Activated naive CD4-positive, alpha-beta T cell treated with anti-CD3 and anti-CD28 coated beads, Interleukin-2, amount 50 U/mL, for 24 hours (primary cell): ENCODE data around the gene WNT7B.

Experiments
- H3K27ac Mint-ChIP-seq: one replicate; pipeline ENCODE4 v1.8.0; 2021; ENCODE audit warnings: mild to moderate bottlenecking, mixed read lengths
- H3K27me3 Mint-ChIP-seq: one replicate; pipeline ENCODE4 v1.8.0; 2021; ENCODE audit warnings: mixed read lengths
- H3K36me3 Mint-ChIP-seq: one replicate; pipeline ENCODE4 v1.8.0; 2021; ENCODE audit warnings: mixed read lengths
- H3K4me1 Mint-ChIP-seq: one replicate; pipeline ENCODE4 v1.8.0; 2021; ENCODE audit warnings: mixed read lengths
- H3K4me3 Mint-ChIP-seq: one replicate; pipeline ENCODE4 v1.8.0; 2021; ENCODE audit warnings: mild to moderate bottlenecking, mixed read lengths
- H3K9me3 Mint-ChIP-seq: one replicate; pipeline ENCODE4 v1.8.0; 2021; ENCODE audit warnings: mixed read lengths

Gene WNT7B

DNA sequence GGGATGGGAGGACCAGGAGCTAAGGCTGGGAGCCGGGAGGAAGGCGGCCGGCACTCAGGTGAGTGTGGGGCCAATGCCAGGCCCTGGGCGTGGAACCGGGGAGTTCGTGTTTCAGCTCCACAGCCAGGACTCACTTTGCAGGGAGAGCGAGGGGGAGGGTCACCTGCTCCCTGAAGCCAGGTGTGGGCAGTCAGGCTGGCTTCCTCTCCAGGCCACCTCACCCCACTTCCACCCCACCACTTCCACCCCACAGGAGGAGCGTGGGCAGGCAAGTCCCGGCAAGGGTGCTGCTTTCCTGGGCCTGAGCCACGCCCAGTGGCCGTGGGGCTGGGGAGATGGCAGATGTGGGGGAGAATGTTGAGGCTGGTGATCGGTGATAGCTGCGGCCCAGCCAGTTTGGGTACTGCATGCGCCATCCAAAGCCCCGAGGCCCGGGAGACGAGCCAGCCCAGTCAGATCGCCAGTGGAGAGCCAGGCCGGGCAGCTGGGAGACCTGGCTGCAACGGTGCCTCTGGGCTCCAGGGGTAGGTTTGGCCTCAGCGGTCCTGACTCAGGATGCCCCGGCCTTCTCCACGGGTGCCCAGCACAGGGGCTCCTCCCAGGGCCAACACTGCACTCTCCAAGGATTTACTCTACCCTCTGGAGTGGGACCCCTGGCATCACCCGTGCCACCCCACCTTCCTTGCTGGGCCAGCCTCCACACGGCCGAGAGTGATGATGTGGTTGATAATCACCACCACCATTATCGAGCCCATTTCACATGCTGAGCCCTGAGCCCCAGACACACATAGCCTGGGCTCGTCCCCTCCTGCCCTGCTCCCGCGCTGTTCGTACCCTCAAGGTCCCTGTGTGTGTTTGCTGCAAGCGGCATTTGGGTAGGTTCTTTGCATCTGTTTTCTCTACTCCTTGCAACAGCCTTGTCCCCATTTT lies 93.8 kb downstream of the WNT7B start:
- H3K4me1 Mint-ChIP-seq = no peaks in the 10 kb centered on the region
- H3K36me3 Mint-ChIP-seq = no peaks in the 10 kb centered on the region
- H3K27ac Mint-ChIP-seq = no peak overlapping the region
- H3K27me3 Mint-ChIP-seq = peaks cover 21% of the 10 kb centered on the region
- no peak overlapping the region for H3K4me3 Mint-ChIP-seq
- no peaks in the 10 kb centered on the region for H3K9me3 Mint-ChIP-seq

DNA sequence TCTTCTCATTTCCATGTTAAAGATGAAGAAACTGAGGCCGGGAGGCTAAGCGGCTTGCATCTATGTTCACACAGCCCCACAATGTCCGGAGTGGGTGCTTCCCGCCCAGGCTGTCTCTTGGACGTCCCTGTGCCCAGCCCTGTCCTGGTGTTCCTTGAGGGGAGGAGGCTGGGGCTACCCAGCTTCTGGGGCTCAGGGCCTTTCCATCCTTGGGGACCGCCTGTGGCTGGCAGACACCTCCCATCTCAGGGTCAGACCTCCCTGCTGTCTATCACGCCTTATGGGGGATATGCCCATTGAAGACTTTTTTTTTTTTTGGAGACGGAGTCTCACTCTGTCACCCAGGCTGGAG lies 95.5 kb downstream of the WNT7B start:
- no peak overlapping the region for H3K4me3 Mint-ChIP-seq
- H3K27me3 Mint-ChIP-seq = peaks cover 21% of the 10 kb centered on the region
- no peaks in the 10 kb centered on the region for H3K9me3 Mint-ChIP-seq
- no peaks in the 10 kb centered on the region for H3K4me1 Mint-ChIP-seq
- H3K36me3 Mint-ChIP-seq = no peaks in the 10 kb centered on the region
- H3K27ac Mint-ChIP-seq = no peak overlapping the region

DNA sequence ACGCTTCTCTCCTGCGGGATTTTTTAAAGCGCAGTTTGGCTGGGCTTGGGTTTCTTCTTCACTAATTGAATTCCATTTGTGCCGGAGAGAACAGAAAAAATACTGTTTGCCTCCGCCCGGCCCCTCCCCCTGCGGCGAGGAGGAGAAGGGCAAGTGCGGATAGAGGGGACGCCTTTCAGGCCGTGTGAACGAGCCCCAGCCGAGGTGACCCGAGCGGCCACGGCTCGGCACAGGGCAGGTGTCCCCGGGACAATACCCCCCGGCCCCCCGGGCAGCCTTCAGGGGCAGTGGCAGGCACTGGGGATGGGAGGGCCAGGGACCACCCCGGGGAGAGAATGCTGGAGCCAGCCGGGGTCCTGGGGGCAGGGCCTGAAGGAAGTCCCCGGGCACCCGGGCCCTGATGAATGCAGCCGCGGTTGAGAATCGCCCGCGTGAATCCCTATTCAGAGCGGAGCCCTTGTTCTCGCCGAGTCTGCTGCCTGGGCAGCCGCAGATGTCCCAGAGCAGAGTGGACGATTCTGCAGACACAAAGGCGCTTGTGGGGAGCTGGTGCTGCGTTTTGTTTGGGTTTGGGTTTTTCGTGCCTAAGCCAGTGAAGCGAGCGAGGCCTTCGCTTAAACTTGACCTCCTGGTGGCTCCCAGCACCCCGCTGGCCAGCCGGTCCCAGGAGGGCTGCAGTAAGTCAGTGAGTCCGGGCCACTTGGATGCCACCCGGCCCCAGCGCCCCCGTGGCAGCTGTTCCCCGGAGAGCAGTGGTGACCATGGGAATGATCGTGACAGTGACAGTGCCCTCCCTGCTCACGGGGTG lies 96.0 kb downstream of the WNT7B start:
- H3K36me3 Mint-ChIP-seq = no peaks in the 10 kb centered on the region
- no peak overlapping the region for H3K27ac Mint-ChIP-seq
- H3K4me1 Mint-ChIP-seq = no peaks in the 10 kb centered on the region
- peaks cover 21% of the 10 kb centered on the region for H3K27me3 Mint-ChIP-seq
- no peak overlapping the region for H3K4me3 Mint-ChIP-seq
- no peaks in the 10 kb centered on the region for H3K9me3 Mint-ChIP-seq

DNA sequence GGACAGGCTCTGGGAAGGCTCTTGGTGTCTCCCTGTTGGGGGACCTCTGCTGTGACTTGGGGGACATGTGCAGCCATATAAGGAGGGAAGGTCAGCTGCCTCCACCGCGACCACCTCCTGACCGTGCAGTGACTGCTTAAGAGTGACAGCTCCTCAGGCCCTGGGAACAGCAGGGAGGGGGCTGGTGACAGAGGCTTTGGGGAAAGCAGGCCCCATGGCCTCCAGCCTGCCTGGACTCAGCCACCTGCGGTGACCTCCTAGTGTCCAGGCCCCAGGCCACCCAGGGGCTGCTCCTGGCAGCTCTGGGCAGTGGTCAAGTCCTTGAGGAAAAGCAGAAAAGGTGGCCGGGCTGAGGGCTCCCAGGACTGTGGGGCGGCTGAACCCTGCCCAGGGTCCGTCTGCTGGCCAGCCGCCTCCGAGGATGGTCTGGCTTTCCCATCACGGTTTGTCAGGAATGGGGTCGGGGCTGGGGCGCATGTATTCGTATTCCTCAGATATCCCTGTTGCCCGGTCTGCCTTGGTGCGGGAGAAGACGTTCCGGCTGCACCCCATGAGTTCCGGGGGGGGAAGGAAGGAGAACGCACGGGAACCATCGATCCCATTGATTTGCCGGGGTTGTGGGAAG lies 96.8 kb downstream of the WNT7B start:
- H3K4me3 Mint-ChIP-seq = no peak overlapping the region
- no peaks in the 10 kb centered on the region for H3K36me3 Mint-ChIP-seq
- peaks cover 21% of the 10 kb centered on the region for H3K27me3 Mint-ChIP-seq
- H3K9me3 Mint-ChIP-seq = no peaks in the 10 kb centered on the region
- H3K4me1 Mint-ChIP-seq = no peaks in the 10 kb centered on the region
- no peak overlapping the region for H3K27ac Mint-ChIP-seq

DNA sequence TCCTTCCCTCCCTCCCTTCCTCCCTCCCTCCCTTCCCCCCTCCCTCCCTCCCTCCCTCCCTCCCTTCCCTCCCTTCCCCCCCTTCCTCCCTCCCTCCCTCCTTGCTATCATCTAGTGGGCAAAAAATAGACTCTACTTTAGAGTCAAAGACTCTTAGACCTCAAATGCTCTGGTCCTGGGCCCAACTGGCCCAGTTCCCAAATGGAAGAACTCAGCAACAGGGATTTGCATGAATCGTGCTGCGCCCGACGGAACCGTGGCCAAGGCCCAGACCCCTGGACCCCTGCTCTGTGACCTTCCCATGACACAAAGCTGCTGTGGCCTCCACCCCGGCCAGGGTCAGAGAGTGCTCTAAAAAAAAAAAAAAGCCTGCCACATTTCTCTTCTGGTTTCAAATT lies 97.4 kb downstream of the WNT7B start:
- H3K4me3 Mint-ChIP-seq = no peak overlapping the region

DNA sequence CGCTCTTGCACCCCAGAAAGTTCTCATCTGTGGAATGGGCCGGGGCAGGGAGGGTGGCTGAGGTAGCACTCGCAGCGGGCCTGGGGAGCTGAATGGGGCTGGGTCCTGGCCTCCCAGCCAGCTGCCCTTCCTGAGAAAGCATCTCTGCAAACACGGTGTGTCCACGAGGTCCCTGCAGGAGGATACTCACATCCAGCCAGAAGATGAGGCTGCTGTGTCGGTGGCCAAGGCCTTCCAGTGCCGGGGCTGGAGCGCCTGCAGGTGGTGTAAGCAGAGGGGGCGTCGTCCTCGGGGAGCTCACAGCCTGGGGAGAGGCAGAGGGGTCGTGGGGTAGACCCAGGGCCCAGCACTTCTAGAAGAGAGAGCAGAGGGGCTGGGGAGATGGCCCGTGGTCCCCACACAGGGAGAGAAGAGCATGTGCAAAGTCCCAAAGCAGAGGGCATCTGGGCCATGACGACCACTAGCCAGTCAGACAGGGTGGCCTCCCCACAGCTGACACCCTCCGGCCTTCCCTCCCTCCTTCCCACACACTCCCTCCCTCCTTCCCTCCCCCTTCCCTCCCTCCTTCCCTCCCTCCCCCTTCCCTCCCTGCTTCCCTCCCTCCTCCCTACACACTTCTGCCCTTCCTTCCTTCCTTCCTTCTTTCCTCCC lies 97.9 kb downstream of the WNT7B start:
- no peaks in the 10 kb centered on the region for H3K36me3 Mint-ChIP-seq
- H3K27me3 Mint-ChIP-seq = peaks cover 19% of the 10 kb centered on the region
- H3K4me1 Mint-ChIP-seq = no peaks in the 10 kb centered on the region
- H3K4me3 Mint-ChIP-seq = no peak overlapping the region
- H3K9me3 Mint-ChIP-seq = no peaks in the 10 kb centered on the region
- H3K27ac Mint-ChIP-seq = no peak overlapping the region

More for the DNA sequence above, 97.4 kb downstream of the WNT7B start:
- H3K4me1 Mint-ChIP-seq = no peaks in the 10 kb centered on the region
- no peaks in the 10 kb centered on the region for H3K9me3 Mint-ChIP-seq
- no peak overlapping the region for H3K27ac Mint-ChIP-seq
- no peaks in the 10 kb centered on the region for H3K36me3 Mint-ChIP-seq
- peaks cover 19% of the 10 kb centered on the region for H3K27me3 Mint-ChIP-seq

DNA sequence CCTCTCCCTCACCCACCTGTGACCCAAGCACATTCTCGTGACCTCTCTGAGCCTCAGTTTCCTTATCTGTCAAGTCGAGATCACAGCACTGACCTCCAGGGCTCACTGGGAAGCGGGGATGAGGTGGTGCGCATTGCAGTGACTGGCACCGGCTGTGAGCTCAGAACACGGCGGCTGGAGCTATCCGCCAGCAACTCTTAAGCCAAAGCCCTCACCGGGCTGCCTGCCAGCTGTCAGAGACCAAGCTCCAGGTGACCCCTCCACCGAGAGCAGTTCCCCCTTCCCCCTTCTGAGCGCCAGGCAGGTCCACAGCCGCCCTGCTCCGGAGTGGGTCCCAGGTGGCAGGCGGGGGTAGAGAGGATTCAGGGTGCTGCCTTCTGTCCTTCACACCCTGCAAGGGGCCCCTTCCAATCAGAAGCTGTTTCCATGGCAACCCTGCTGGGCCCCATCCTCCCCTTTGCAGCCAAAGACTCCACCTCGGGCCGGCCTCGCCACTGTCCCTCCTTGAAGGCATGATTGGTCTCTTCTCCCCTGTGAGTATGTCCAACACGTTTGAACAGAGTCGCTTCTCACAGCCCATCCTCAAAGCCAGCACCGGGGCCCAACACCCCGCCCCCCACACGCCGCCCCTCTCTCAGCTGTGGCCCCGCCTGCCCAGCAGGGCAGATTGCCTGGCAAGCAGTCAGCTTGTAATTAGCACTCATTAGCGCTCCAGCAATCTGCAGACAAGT lies 98.7 kb downstream of the WNT7B start:
- Mint-ChIP-seq H3K27ac (no peak overlapping the region), H3K4me1 (no peaks in the 10 kb centered on the region), H3K27me3 (peaks cover 16% of the 10 kb centered on the region), H3K36me3 (no peaks in the 10 kb centered on the region), H3K4me3 (no peak overlapping the region), H3K9me3 (peaks cover 2% of the 10 kb centered on the region)

DNA sequence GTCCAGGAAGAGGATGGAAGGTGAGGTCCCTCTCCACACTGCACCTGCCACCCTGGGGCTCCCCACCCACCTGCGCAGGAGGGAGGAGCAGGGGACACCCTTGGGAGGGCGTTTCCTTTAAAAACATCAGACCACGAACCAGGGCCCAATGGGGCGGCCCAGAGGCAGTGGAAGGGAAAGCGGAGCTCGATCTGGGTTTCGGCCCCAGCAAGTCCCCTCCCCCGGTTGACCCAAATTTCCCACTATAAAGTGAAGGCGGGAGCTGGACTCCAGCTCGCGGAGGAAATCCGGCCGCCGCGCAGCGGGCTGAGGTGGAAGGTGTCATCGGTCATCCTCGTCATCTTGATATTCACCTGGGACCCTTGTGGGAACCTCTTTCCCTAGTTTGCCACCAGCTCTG lies 99.3 kb downstream of the WNT7B start:
- Mint-ChIP-seq H3K4me1 (no peaks in the 10 kb centered on the region), H3K9me3 (peaks cover 8% of the 10 kb centered on the region), H3K27ac (no peak overlapping the region), H3K27me3 (peaks cover 16% of the 10 kb centered on the region), H3K4me3 (no peak overlapping the region), H3K36me3 (peaks cover 3% of the 10 kb centered on the region)

DNA sequence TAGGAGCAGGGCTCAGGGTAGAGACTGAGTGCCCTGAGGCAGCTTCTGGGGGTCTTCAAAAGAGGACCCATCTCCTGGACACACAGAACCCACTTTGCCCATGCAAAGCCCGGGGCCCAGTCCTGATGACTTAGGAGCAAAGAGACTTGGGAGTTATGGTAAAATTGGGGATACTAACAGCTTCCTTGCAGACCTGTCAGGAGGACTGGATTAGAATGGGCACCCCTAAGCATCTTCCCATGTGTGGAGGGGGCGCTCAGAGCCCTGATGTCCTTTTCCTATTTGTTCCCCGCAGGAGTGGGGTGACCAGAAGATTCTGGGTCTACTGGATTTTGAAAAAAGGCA lies 100.0 kb downstream of the WNT7B start:
- Mint-ChIP-seq H3K9me3 (peaks cover 11% of the 10 kb centered on the region), H3K27ac (no peak overlapping the region), H3K4me1 (no peaks in the 10 kb centered on the region), H3K27me3 (peaks cover 13% of the 10 kb centered on the region), H3K36me3 (peaks cover 4% of the 10 kb centered on the region), H3K4me3 (no peak overlapping the region)

DNA sequence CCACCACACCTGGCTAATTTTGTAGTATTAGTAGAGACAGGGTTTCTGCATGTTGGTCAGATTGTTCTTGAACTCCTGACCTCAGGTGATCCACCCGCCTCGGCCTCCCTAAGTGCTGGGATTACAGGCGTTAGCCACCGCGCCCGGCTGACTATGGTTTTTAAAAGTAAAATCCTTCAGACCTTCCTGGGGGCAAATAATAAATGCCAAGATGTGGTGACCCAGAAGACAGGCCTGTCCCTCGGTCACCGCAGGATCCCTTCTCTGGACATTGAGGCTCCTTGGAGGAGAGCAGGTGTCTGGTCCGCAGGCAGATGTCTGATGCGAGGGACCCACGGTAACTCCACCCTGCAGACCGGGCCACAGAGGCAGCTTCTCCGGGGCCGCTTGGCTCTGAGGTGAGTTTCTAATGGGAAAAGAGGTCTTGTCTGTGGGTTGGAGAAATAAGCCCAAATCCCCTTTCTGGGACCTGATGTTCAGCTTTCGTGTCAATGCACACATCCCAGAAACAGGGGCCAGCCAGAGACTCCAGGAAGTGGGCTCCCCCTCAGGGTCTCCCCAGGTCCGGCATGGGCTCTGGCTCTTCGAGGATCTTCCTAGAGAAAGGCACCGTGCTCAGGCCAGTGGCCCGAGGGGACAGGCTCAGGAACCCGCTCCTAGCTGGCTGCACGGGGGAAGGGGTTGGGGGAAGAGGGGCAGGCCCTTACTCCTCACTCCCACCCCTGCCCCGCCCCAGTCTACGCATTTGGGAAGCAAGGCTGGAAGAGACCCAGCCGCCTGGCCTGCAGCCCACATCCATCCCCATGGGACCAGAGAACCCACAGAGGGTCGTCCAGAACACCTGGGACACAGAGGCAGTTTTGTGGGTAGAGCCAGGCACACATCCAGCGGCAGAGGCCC lies 100.6 kb downstream of the WNT7B start:
- H3K36me3 Mint-ChIP-seq = peaks cover 4% of the 10 kb centered on the region
- no peaks in the 10 kb centered on the region for H3K4me1 Mint-ChIP-seq
- no peak overlapping the region for H3K27ac Mint-ChIP-seq
- H3K4me3 Mint-ChIP-seq = no peak overlapping the region
- peaks cover 10% of the 10 kb centered on the region for H3K27me3 Mint-ChIP-seq
- H3K9me3 Mint-ChIP-seq = peaks cover 11% of the 10 kb centered on the region

DNA sequence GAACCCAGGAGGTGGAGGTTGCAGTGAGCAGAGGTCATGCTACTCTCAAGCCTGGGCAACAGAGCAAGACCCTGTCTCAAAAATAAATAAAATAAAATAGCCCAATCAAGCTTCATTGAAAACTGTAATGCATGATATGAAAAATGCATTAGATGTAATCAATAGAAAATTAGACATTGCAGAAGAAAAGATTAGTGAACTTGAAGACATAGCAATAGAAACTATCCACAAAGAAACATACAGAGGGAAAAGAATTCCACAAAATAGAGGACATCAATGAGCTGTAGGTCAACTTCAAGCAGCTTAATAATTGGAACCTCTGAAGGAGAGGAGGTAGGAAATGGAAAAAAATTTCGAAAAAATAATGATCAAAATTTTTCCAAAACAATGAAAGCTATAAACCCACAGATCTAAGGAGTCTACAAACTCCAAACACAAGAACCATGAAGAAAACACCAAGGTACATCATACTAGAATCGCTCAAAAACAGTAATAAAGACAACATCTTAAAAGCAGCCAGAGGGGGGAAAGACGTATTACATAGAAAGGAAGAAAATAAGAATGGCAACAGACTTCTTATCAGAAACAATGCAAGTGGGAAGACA lies 104.2 kb downstream of the WNT7B start:
- H3K9me3 Mint-ChIP-seq = peaks cover 11% of the 10 kb centered on the region
- H3K4me1 Mint-ChIP-seq = no peaks in the 10 kb centered on the region
- H3K27me3 Mint-ChIP-seq = peaks cover 11% of the 10 kb centered on the region
- H3K4me3 Mint-ChIP-seq = no peak overlapping the region
- no peak overlapping the region for H3K27ac Mint-ChIP-seq
- H3K36me3 Mint-ChIP-seq = peaks cover 8% of the 10 kb centered on the region

DNA sequence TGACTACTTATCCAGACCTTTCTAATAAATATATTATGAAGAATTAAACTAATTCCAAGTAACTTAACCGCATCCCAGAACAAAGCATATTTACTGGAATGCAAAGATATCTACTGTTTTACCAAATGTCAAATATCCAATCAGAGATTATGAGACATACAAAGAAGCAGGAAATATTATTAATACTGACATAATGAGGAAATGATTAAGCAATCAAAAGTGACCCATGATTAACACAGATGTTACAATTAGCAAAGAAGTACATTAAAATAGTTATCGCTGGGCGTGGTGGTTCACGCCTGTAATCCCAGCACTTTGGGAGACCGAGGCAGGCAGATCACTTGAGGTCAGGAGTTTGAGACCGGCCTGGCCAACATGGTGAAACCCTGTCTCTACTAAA lies 105.2 kb downstream of the WNT7B start:
- peaks cover 11% of the 10 kb centered on the region for H3K27me3 Mint-ChIP-seq
- peaks cover 8% of the 10 kb centered on the region for H3K36me3 Mint-ChIP-seq
- peaks cover 11% of the 10 kb centered on the region for H3K9me3 Mint-ChIP-seq
- no peak overlapping the region for H3K4me3 Mint-ChIP-seq
- H3K27ac Mint-ChIP-seq = no peak overlapping the region
- H3K4me1 Mint-ChIP-seq = no peaks in the 10 kb centered on the region
